SU-DHL-6 (cell line): Measurements from ENCODE around the gene TTC19.
"Not testable (repeated sequence)": the region's sequence is repeated elsewhere in the genome, so short reads cannot be mapped to it uniquely, and the experiment has no call there.

Experiments used
- H2AFZ ChIP-seq: fragments of 200-600 bp; sonication (generic); 2 replicates; pipeline ENCODE4 v1.6.1; 2014; ENCODE audit warnings: low read depth, mild to moderate bottlenecking, moderate library complexity, mixed read lengths, antibody characterized with exemption, low read length; ENCODE audit not compliant: severe bottlenecking
- H3F3A ChIP-seq: fragments of 200-600 bp; shearing (Covaris generic); 2 replicates; pipeline ENCODE4 v1.6.0; 2016; ENCODE audit warnings: antibody characterized with exemption, mild to moderate bottlenecking; ENCODE audit not compliant: insufficient read depth
- H3K27ac ChIP-seq: fragments of 200-600 bp; sonication (generic); 2 replicates; pipeline ENCODE4 v1.5.1; 2016; ENCODE audit warnings: low read depth, mild to moderate bottlenecking, low read length, moderate library complexity, mixed read lengths
- H3K27me3 ChIP-seq: fragments of 200-600 bp; sonication (generic), shearing (Covaris generic); 2 replicates; pipeline ENCODE4 v1.6.0; 2014; ENCODE audit warnings: mild to moderate bottlenecking, low read length
- H3K36me3 ChIP-seq: fragments of 200-600 bp; sonication (generic); 2 replicates; pipeline ENCODE4 v1.6.1; 2014; ENCODE audit warnings: mild to moderate bottlenecking, low read length, mixed read lengths
- H3K4me2 ChIP-seq: fragments of 300-600, 200-600 bp; shearing (Covaris generic), sonication (generic); 2 replicates; pipeline ENCODE4 v1.6.0; 2014; ENCODE audit warnings: low read length, low read depth, mild to moderate bottlenecking; ENCODE audit not compliant: poor library complexity, severe bottlenecking
- H3K4me3 ChIP-seq: fragments of 200-600 bp; sonication (generic); 2 replicates; pipeline ENCODE4 v1.5.1; 2014; ENCODE audit warnings: antibody characterized with exemption, low read length, mild to moderate bottlenecking, mixed read lengths; ENCODE audit not compliant: insufficient read depth, poor library complexity, severe bottlenecking
- H3K79me2 ChIP-seq: fragments of 200-600 bp; sonication (generic); 2 replicates; pipeline ENCODE4 v1.6.1; 2014; ENCODE audit warnings: mild to moderate bottlenecking, low read length, moderate library complexity; ENCODE audit not compliant: insufficient read depth
- H3K9ac ChIP-seq: fragments of 200-600 bp; sonication (generic); 2 replicates; pipeline ENCODE4 v1.7.0; 2014; ENCODE audit warnings: mild to moderate bottlenecking, low read length
- H3K9me2 ChIP-seq: fragments of 200-600 bp; sonication (generic); replicated peaks from 2 replicates; pipeline ENCODE4 v1.6.1; 2014; ENCODE audit warnings: low read length; ENCODE audit not compliant: insufficient read depth
- H3K9me3 ChIP-seq: fragments of 200-600 bp; sonication (generic); 2 replicates; pipeline ENCODE4 v1.6.1; 2014; ENCODE audit warnings: low read length, mixed read lengths; ENCODE audit not compliant: insufficient read depth
- H4K20me1 ChIP-seq: fragments of 200-600 bp; sonication (generic); 2 replicates; pipeline ENCODE4 v1.6.1; 2014; ENCODE audit warnings: low read depth, mild to moderate bottlenecking, antibody characterized with exemption, low read length, moderate library complexity, mixed read lengths
- EZH2phosphoT487 ChIP-seq: fragments of 200-600 bp; sonication (generic), shearing (Covaris generic); conservative IDR thresholded peaks from 2 replicates; pipeline ENCODE4 v1.6.1; 2018; ENCODE audit warnings: mild to moderate bottlenecking, antibody characterized with exemption, low read length, moderate library complexity, mixed read lengths
- TF ChIP-seq, protein P1 (sequence below): fragments of 200-600 bp; sonication (generic); IDR thresholded peaks from one replicate; pipeline ENCODE4 v1.5.1; 2017; ENCODE audit warnings: antibody characterized with exemption, mild to moderate bottlenecking, low read length, moderate library complexity; ENCODE audit not compliant: insufficient read depth, poor library complexity, severe bottlenecking

Gene TTC19

DNA sequence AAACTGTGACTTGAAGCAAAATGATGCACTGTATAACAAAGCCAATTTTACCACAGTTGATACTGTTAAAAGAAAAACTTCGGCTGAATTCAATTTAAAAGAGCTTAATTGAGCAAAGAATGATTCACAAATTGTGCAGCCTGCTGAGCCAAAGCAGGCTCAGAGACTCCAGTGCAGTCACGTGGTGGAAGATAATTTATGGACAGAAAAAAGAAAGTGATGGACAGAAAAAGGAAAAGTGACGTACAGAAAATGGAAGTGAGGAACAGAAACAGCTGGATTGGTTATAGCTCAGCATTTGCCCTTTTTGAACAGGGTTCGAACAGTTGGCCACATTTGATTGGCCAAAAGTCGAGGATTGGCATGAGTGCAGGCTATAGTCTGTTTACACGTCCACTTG lies 25.8 kb upstream of the TTC19 start:
- Histone ChIP-seq H3K9me2 (no peaks in the 10 kb centered on the region), H4K20me1 (no peaks in the 10 kb centered on the region), H3K36me3 (no peaks in the 10 kb centered on the region), H3F3A (no peaks in the 10 kb centered on the region), H3K9ac (no peak overlapping the region), H3K27ac (no peak overlapping the region), H3K27me3 (no peaks in the 10 kb centered on the region), H3K4me2 (no peak overlapping the region), H3K79me2 (no peaks in the 10 kb centered on the region), H3K9me3 (no peaks in the 10 kb centered on the region), H2AFZ (no peak overlapping the region), H3K4me3 (no peak overlapping the region)
- TF ChIP-seq, protein P1, sequence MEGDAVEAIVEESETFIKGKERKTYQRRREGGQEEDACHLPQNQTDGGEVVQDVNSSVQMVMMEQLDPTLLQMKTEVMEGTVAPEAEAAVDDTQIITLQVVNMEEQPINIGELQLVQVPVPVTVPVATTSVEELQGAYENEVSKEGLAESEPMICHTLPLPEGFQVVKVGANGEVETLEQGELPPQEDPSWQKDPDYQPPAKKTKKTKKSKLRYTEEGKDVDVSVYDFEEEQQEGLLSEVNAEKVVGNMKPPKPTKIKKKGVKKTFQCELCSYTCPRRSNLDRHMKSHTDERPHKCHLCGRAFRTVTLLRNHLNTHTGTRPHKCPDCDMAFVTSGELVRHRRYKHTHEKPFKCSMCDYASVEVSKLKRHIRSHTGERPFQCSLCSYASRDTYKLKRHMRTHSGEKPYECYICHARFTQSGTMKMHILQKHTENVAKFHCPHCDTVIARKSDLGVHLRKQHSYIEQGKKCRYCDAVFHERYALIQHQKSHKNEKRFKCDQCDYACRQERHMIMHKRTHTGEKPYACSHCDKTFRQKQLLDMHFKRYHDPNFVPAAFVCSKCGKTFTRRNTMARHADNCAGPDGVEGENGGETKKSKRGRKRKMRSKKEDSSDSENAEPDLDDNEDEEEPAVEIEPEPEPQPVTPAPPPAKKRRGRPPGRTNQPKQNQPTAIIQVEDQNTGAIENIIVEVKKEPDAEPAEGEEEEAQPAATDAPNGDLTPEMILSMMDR, result no peak
- no peak for TF ChIP-seq EZH2phosphoT487

DNA sequence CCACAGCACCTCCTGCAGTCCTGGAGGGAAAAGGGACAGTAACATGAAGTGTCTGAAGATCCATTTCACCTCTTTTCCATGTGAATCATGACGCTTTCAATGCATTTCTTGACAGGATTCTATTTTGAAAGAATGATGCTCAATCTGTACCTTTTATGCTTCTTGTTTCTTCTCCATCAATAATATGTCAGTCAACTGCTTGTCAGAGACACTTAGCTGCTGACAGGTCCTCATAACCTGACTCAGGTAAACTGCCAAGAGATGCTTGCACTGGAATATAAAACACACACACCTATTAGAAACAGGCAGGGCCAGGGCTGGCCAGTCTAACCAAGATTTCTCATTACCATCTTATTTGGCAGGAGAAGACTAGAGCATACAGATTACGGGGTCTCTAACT lies 21.7 kb upstream of the TTC19 start:
- no peaks in the 10 kb centered on the region for H3K36me3 ChIP-seq
- no peaks in the 10 kb centered on the region for H3K79me2 ChIP-seq
- no peak overlapping the region for H2AFZ ChIP-seq
- no peaks in the 10 kb centered on the region for H3K9me2 ChIP-seq
- no peak overlapping the region for H3K9ac ChIP-seq
- H3K27ac ChIP-seq, result no peak overlapping the region
- H4K20me1 ChIP-seq, result no peaks in the 10 kb centered on the region
- no peak overlapping the region for H3K4me2 ChIP-seq
- H3K27me3 ChIP-seq, result no peaks in the 10 kb centered on the region
- no peaks in the 10 kb centered on the region for H3K9me3 ChIP-seq
- no peak for TF ChIP-seq EZH2phosphoT487
- TF ChIP-seq, protein P1, result no peak
- no peaks in the 10 kb centered on the region for H3F3A ChIP-seq
- H3K4me3 ChIP-seq, result no peak overlapping the region

DNA sequence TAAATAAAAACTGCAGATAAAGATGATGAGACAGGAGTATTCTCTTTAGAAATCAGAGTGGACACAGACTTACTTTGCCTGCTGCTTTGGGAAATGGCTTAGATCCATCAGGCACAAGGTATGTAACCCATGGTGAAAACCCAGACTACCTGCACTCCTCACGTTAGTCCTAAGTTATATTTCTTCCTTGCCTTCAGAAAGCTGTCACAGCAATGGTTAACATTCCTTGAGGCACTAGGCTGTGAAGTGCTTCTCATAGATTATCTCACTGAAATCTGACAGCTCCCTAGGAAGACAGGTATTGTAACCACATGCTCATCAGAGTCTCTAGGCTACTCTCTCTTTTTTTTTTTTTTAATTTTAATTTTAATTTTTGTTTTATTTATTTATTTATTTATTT lies 21.0 kb upstream of the TTC19 start:
- no peaks in the 10 kb centered on the region for H4K20me1 ChIP-seq
- no peak overlapping the region for H3K9ac ChIP-seq
- no peak for TF ChIP-seq EZH2phosphoT487
- TF ChIP-seq, protein P1, result no peak
- H3F3A ChIP-seq, result no peaks in the 10 kb centered on the region
- no peaks in the 10 kb centered on the region for H3K9me3 ChIP-seq
- H3K4me3 ChIP-seq, result no peak overlapping the region
- H3K36me3 ChIP-seq, result no peaks in the 10 kb centered on the region
- no peaks in the 10 kb centered on the region for H3K9me2 ChIP-seq
- H3K79me2 ChIP-seq, result no peaks in the 10 kb centered on the region
- H3K4me2 ChIP-seq, result no peak overlapping the region
- H3K27me3 ChIP-seq, result no peaks in the 10 kb centered on the region
- H2AFZ ChIP-seq, result no peak overlapping the region
- H3K27ac ChIP-seq, result no peak overlapping the region

DNA sequence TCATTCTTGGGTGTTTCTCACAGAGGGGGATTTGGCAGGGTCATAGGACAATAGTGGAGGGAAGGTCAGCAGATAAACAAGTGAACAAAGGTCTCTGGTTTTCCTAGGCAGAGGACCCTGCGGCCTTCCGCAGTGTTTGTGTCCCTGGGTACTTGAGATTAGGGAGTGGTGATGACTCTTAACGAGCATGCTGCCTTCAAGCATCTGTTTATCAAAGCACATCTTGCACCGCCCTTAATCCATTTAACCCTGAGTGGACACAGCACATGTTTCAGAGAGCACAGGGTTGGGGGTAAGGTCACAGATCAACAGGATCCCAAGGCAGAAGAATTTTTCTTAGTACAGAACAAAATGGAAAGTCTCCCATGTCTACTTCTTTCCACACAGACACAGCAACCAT lies 20.6 kb upstream of the TTC19 start:
- H3K27ac ChIP-seq, H3K4me3 ChIP-seq, H3K79me2 ChIP-seq, H3K27me3 ChIP-seq, H3K9ac ChIP-seq, H3K36me3 ChIP-seq, H4K20me1 ChIP-seq, H3K9me3 ChIP-seq, H3K9me2 ChIP-seq, H3K4me2 ChIP-seq, H3F3A ChIP-seq, H2AFZ ChIP-seq: not testable (repeated sequence)
